GM23248 (cell line): ENCODE data around the gene TBC1D22A.

Experiments
- EZH2 ChIP-seq: fragments of 200-600 bp; sonication (generic); IDR thresholded peaks from 2 replicates; pipeline ENCODE4 v1.6.1; 2018; ENCODE audit warnings: antibody characterized with exemption, mild to moderate bottlenecking; ENCODE audit not compliant: insufficient read depth, poor library complexity, severe bottlenecking
- EZH2phosphoT487 ChIP-seq: fragments of 200-600 bp; sonication (generic); IDR thresholded peaks from 2 replicates; pipeline ENCODE4 v1.6.1; 2018; ENCODE audit warnings: antibody characterized with exemption, moderate library complexity, mild to moderate bottlenecking, low read depth; ENCODE audit not compliant: insufficient read depth

- no peak for TF ChIP-seq EZH2
- no peak for TF ChIP-seq EZH2phosphoT487
Observed at GRCh38 chr22:47159592-47159991, 397.1 kb downstream of the TBC1D22A start.
